ENCODE results near the gene DACH2. TPM values are rescaled to one million over a fixed set of nuclear protein-coding genes. Genes with fewer than 3 reads are reported as not detected.

DACH2 gene
- polyA plus RNA-seq, 3 donors: not detected

- Mint-ChIP-seq H3K4me3 (no peak overlapping the region), H3K4me1 (no peaks in the 10 kb centered on the region)
Measured at GRCh38 chrX:86322913-86323312, 174.7 kb downstream of the DACH2 start.

GRCh38 chrX:86329174-86329573 is 180.9 kb downstream of the DACH2 start:
- no peak overlapping the region for H3K27ac Mint-ChIP-seq
- Histone ChIP-seq H3K36me3 (replicated peaks in 1 of 2; ENCODE audit: control insufficient read depth in 1 of 2, insufficient read depth in 2 of 2, low read length in 2 of 2) (no peaks in the 10 kb centered on the region), H2AFZ (ENCODE audit: insufficient read depth, low read depth, low read length, poor library complexity, severe bottlenecking) (no peak overlapping the region), H3K9me3 (replicated peaks in 1 of 2; ENCODE audit: control insufficient read depth in 1 of 2, insufficient read depth in 1 of 2, low read length in 2 of 2) (peaks cover 0 to under 1% of the 10 kb centered on the region in 2 donors), H3K27me3 (ENCODE audit: control insufficient read depth in 2 of 2, insufficient read depth in 2 of 2, low read length in 2 of 2) (no peaks in the 10 kb centered on the region), H3K4me1 (ENCODE audit: control insufficient read depth in 1 of 2, insufficient read depth in 2 of 2, low read length in 2 of 2) (no peaks in the 10 kb centered on the region), H3K9ac (ENCODE audit: insufficient read depth, low read length, poor library complexity, severe bottlenecking) (no peak overlapping the region), H4K20me1 (ENCODE audit: insufficient read depth, low read length) (no peaks in the 10 kb centered on the region), H3K79me2 (ENCODE audit: insufficient read depth, low read length) (no peaks in the 10 kb centered on the region), H3K4me3 (replicated peaks in 1 of 3; ENCODE audit: low read depth in 2 of 3, low read length in 3 of 3) (no peak overlapping the region), H3K4me2 (replicated peaks; ENCODE audit: extremely low read depth, low read length, poor library complexity, severe bottlenecking) (no peak overlapping the region), H3K27ac (ENCODE audit: low read depth in 1 of 2, low read length in 2 of 2) (no peak overlapping the region)
- H3K27me3 Mint-ChIP-seq (ENCODE audit: low read depth in 3 of 3): no peaks in the 10 kb centered on the region
- H3K36me3 Mint-ChIP-seq: no peaks in the 10 kb centered on the region
- H3K9me3 Mint-ChIP-seq: peaks cover 0 to 9% (median 3%) of the 10 kb centered on the region in 7 donors
- no CpG with 5 or more reads among the region's 1 CpG for WGBS (ENCODE audit: insufficient coverage)
- H3K4me3 Mint-ChIP-seq: no peak overlapping the region
- intact Hi-C loops (cut with micrococcal nuclease): no loop called here
- H3K4me1 Mint-ChIP-seq: no peaks in the 10 kb centered on the region
- TF ChIP-seq, protein P1, sequence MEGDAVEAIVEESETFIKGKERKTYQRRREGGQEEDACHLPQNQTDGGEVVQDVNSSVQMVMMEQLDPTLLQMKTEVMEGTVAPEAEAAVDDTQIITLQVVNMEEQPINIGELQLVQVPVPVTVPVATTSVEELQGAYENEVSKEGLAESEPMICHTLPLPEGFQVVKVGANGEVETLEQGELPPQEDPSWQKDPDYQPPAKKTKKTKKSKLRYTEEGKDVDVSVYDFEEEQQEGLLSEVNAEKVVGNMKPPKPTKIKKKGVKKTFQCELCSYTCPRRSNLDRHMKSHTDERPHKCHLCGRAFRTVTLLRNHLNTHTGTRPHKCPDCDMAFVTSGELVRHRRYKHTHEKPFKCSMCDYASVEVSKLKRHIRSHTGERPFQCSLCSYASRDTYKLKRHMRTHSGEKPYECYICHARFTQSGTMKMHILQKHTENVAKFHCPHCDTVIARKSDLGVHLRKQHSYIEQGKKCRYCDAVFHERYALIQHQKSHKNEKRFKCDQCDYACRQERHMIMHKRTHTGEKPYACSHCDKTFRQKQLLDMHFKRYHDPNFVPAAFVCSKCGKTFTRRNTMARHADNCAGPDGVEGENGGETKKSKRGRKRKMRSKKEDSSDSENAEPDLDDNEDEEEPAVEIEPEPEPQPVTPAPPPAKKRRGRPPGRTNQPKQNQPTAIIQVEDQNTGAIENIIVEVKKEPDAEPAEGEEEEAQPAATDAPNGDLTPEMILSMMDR (IDR thresholded peaks at IDR 0.05): no peak
- no peak for DNase-seq

More at GRCh38 chrX:86322913-86323312, 174.7 kb downstream of the DACH2 start:
- H3K9me3 Mint-ChIP-seq: peaks cover 3 to 39% (median 16%) of the 10 kb centered on the region in 7 donors
- no peaks in the 10 kb centered on the region for H3K36me3 Mint-ChIP-seq
- no peak overlapping the region for H3K4me2 ChIP-seq (replicated peaks; ENCODE audit: extremely low read depth, low read length, poor library complexity, severe bottlenecking)
- intact Hi-C loops (cut with micrococcal nuclease): no loop called here
- no peak overlapping the region for H3K27ac ChIP-seq (ENCODE audit: low read depth in 1 of 2, low read length in 2 of 2)
- no peaks in the 10 kb centered on the region for H3K36me3 ChIP-seq (replicated peaks in 1 of 2; ENCODE audit: control insufficient read depth in 1 of 2, insufficient read depth in 2 of 2, low read length in 2 of 2)
- no peaks in the 10 kb centered on the region for H3K27me3 ChIP-seq (ENCODE audit: control insufficient read depth in 2 of 2, insufficient read depth in 2 of 2, low read length in 2 of 2)
- H3K9ac ChIP-seq (ENCODE audit: insufficient read depth, low read length, poor library complexity, severe bottlenecking): no peak overlapping the region
- WGBS (ENCODE audit: insufficient coverage): no CpG with 5 or more reads among the region's 3 CpGs
- H4K20me1 ChIP-seq (ENCODE audit: insufficient read depth, low read length): no peaks in the 10 kb centered on the region
- no peaks in the 10 kb centered on the region for H3K4me1 ChIP-seq (ENCODE audit: control insufficient read depth in 1 of 2, insufficient read depth in 2 of 2, low read length in 2 of 2)
- TF ChIP-seq, protein P1 (IDR thresholded peaks at IDR 0.05): no peak
- H3K9me3 ChIP-seq (replicated peaks in 1 of 2; ENCODE audit: control insufficient read depth in 1 of 2, insufficient read depth in 1 of 2, low read length in 2 of 2): peaks cover 19 to 38% of the 10 kb centered on the region in 2 donors
- no peak overlapping the region for H3K4me3 ChIP-seq (replicated peaks in 1 of 3; ENCODE audit: low read depth in 2 of 3, low read length in 3 of 3)
- H3K27me3 Mint-ChIP-seq (ENCODE audit: low read depth in 3 of 3): no peaks in the 10 kb centered on the region
- no peak for DNase-seq
- H3K79me2 ChIP-seq (ENCODE audit: insufficient read depth, low read length): no peaks in the 10 kb centered on the region
- no peak overlapping the region for H3K27ac Mint-ChIP-seq
- no peak overlapping the region for H2AFZ ChIP-seq (ENCODE audit: insufficient read depth, low read depth, low read length, poor library complexity, severe bottlenecking)

All from CD14-positive monocyte (primary cell).